Measurements from ENCODE around the gene PCP2.

- TF ChIP-seq CTCF (IDR thresholded peaks at IDR 0.05) (no peak), EZH2phosphoT487 (IDR thresholded peaks at IDR 0.05) (no peak), EZH2 (IDR thresholded peaks at IDR 0.05) (no peak)
Observed at GRCh38 chr19:7643031-7643415, 9.5 kb upstream of the PCP2 start.
